ENCODE measurements around the gene TEX38. TPM values are rescaled to one million over a fixed set of nuclear protein-coding genes. Genes with fewer than 3 reads are reported as not detected.
"Not testable (repeated sequence)": the region's sequence is repeated elsewhere in the genome, so short reads cannot be mapped to it uniquely, and the experiment has no call there.

The TEX38 gene
- total and polyA plus RNA-seq, 4 experiments from 2014 or later, result 0.25 TPM; not detected in 3

DNA sequence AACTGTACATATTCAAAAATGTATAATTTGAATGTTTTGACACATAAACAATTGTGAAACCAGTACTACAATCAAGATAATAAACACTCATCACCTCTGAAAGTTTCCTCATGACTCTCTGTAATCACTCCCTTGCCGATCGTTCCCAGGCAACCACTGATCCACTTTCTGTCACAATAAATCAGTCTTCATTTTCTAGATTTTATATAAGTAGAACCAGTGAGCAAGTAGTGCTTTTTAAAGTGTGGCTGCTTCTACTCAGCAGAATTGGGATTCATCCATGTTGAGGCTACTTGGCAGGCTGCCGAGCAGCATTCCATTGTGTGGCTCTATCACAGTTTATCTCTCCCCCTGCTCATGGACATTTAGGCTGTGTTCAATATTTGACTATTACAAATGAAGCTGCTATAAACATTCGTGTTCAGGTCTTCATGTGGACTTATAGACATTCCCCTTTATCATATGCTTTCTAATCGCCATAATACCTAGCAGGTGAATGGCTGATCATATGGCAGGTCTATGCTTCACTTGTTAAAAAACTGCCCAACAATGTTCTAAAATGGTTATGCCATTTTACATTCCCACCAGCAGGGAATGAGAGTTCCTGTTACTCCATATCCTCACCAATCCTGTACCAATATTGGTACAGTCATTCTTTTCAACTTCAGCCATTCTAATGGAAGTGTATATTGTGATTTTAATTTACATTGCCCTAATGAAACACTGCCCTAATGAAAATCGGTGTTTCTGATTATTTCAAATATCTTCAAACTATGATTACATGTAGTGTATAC lies 20.5 kb downstream of the TEX38 start:
- Histone ChIP-seq H3K36me3 (ENCODE audit: insufficient read depth, low read length) (peaks cover 73% of the 10 kb centered on the region), H3K27ac (ENCODE audit: low read depth, low read length) (no peak overlapping the region), H3K27me3 (ENCODE audit: insufficient read depth, low read length) (no peaks in the 10 kb centered on the region), H3K9me3 (ENCODE audit: control insufficient read depth in 1 of 2, low read length in 2 of 2) (no peaks in the 10 kb centered on the region), H3K4me3 (ENCODE audit: low read length in 2 of 2) (no peak overlapping the region), H3K4me1 (ENCODE audit: insufficient read depth, low read length) (no peaks in the 10 kb centered on the region)
- Mint-ChIP-seq H3K27me3 (no peaks in the 10 kb centered on the region), H3K4me1 (peaks cover 0 to 6% (median 1%) of the 10 kb centered on the region in 4 donors), H3K4me3 (no peak overlapping the region), H3K9me3 (peaks cover 0 to 6% (median 0%) of the 10 kb centered on the region in 8 donors), H3K36me3 (peaks cover 52 to 86% of the 10 kb centered on the region in 2 donors), H3K27ac (peak overlapping the region in 2 of 7 donors; percentile 29 to 57)
- POLR2A ChIA-PET (ENCODE audit: partially characterized antibody), result no interaction called here
- intact Hi-C loops (cut with micrococcal nuclease), result no loop called here
- CTCF ChIA-PET (ENCODE audit: partially characterized antibody), result no interaction called here
- no peak for DNase-seq

DNA sequence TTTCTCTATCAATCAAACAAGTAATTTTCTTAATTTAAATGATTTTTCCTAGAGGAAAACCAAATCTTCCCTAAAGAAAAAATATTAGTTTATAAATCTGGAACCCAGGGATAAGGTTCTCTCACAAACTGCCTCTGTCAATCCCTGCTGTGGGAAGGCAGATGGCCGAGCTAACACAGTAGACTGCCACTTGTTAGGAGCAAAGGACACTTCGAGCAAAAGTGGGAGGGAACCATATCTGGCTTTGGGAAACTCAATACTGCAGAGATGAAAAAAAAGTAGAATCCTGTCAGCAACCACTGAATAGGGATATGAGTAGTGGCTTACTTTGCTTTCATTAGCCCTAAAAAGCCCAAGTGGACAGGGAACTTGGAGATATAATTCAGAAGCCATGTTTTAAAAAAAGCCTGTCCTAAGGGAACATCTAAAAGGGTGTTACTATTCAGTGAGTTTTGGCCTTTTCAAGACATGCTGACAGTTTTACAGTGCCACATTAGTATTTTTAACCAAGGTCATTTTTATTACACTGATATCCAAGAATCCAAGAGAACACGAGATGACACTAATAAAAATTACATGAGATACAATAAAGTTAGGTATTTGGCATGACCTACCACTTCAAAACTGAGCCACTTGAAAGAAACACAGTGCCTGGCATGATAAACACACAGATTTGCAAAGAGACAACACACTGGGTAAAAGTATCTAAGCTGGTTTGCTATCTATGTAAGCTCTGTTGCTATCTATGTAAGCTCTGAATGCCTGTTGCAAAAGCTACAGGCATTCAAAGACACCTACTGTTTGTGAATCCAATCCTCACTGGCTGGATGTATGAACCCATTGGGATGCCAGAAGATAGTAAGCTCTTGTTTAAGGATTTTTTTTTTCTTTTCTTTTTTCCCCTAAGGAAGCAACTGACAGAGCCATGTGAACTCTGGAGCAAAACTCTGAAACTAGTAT lies 21.4 kb downstream of the TEX38 start:
- Histone ChIP-seq H3K4me1 (ENCODE audit: insufficient read depth, low read length) (no peaks in the 10 kb centered on the region), H3K9me3 (ENCODE audit: control insufficient read depth in 1 of 2, low read length in 2 of 2) (no peaks in the 10 kb centered on the region), H3K4me3 (ENCODE audit: low read length in 2 of 2) (no peak overlapping the region), H3K27me3 (ENCODE audit: insufficient read depth, low read length) (no peaks in the 10 kb centered on the region), H3K27ac (ENCODE audit: low read depth, low read length) (no peak overlapping the region), H3K36me3 (ENCODE audit: insufficient read depth, low read length) (peaks cover 64% of the 10 kb centered on the region)
- POLR2A ChIA-PET (ENCODE audit: partially characterized antibody), result no interaction called here
- Mint-ChIP-seq H3K36me3 (peaks cover 50 to 86% of the 10 kb centered on the region in 2 donors), H3K27ac (peak overlapping the region in 5 of 7 donors; percentile 2 to 71 (median 12)), H3K4me1 (peaks cover 0 to 5% (median 2%) of the 10 kb centered on the region in 4 donors), H3K4me3 (no peak overlapping the region), H3K9me3 (peaks cover 0 to 6% (median 0%) of the 10 kb centered on the region in 8 donors), H3K27me3 (no peaks in the 10 kb centered on the region)
- CTCF ChIA-PET (ENCODE audit: partially characterized antibody), result no interaction called here
- DNase-seq, result no peak
- intact Hi-C loops (cut with micrococcal nuclease), result no loop called here

DNA sequence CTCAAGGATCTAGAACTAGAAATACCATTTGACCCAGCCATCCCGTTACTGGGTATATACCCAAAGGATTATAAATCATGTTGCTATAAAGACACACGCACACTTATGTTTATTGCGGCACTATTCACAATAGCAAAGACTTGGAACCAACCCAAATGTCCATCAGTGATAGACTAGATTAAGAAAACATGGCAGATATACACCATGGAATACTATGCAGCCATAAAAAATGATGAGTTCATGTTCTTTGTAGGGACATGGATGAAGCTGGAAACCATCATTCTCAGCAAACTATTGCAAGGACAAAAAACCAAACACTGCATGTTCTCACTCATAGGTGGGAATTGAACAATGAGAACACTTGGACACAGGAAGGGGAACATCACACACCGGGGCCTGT lies 23.0 kb downstream of the TEX38 start:
- H3K27ac Mint-ChIP-seq; H3K27me3 ChIP-seq (ENCODE audit: insufficient read depth, low read length); CTCF ChIA-PET (ENCODE audit: partially characterized antibody); H3K9me3 ChIP-seq (ENCODE audit: control insufficient read depth in 1 of 2, low read length in 2 of 2); H3K9me3 Mint-ChIP-seq; H3K27me3 Mint-ChIP-seq; intact Hi-C loops (cut with micrococcal nuclease); H3K4me3 Mint-ChIP-seq; H3K4me3 ChIP-seq (ENCODE audit: low read length in 2 of 2); POLR2A ChIA-PET (ENCODE audit: partially characterized antibody); H3K4me1 ChIP-seq (ENCODE audit: insufficient read depth, low read length); H3K27ac ChIP-seq (ENCODE audit: low read depth, low read length); DNase-seq: not testable (repeated sequence)
- peaks cover 12 to 13% (median 12%) of the 10 kb centered on the region in 4 donors for H3K4me1 Mint-ChIP-seq
- H3K36me3 Mint-ChIP-seq, result peaks cover 44 to 86% of the 10 kb centered on the region in 2 donors
- peaks cover 54% of the 10 kb centered on the region for H3K36me3 ChIP-seq (ENCODE audit: insufficient read depth, low read length)

DNA sequence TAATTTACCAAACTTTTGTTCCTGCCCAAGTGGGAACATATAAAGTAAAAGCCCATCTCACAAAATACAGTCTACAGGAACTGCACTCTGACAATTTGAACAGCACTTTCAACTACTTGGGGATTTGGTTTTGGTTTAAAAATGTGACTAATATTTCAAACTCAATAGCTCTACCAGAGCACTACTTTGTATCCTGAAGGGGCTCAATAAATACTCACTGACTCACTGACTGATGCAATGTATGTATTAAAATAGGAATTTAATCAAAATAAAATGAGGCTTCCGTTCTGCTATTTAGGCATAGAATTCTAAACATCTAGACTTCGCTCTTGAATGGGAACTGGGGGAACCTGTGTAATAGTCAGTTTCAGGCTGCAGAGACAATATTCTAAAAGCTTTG lies 25.4 kb downstream of the TEX38 start:
- no peak overlapping the region for H3K4me3 Mint-ChIP-seq
- H3K36me3 Mint-ChIP-seq, result peaks cover 34 to 84% of the 10 kb centered on the region in 2 donors

DNA sequence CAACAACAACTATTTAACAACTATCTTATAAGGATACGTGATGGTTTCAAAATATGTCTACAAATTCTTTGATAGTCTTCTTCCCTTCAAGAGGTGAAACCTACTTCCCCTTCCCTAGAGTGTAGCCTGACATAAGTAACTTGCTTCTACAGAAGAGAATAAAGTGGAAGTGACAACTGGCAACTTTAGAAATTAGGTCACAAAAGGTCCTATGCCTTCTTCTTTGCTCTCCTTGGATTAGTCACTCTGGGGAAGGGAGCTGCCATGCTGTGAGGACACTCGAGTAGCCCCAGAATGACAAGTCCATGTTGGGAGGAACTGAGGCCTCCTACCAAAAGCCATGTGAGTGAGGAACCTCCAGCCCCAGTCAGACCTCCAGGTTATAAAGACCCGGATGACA lies 28.0 kb downstream of the TEX38 start:
- peaks cover 0 to 6% (median 0%) of the 10 kb centered on the region in 8 donors for H3K9me3 Mint-ChIP-seq
- Histone ChIP-seq H3K9me3 (ENCODE audit: control insufficient read depth in 1 of 2, low read length in 2 of 2) (no peaks in the 10 kb centered on the region), H3K36me3 (ENCODE audit: insufficient read depth, low read length) (peaks cover 38% of the 10 kb centered on the region), H3K4me1 (ENCODE audit: insufficient read depth, low read length) (no peaks in the 10 kb centered on the region), H3K27ac (ENCODE audit: low read depth, low read length) (no peak overlapping the region), H3K4me3 (ENCODE audit: low read length in 2 of 2) (no peak overlapping the region), H3K27me3 (ENCODE audit: insufficient read depth, low read length) (no peaks in the 10 kb centered on the region)
- H3K27ac Mint-ChIP-seq, result peak overlapping the region in 3 of 7 donors; percentile 37 to 65 (median 53)
- no peaks in the 10 kb centered on the region for H3K27me3 Mint-ChIP-seq
- peaks cover 40 to 91% of the 10 kb centered on the region in 2 donors for H3K36me3 Mint-ChIP-seq
- no peak overlapping the region for H3K4me3 Mint-ChIP-seq
- peaks cover 33 to 53% (median 39%) of the 10 kb centered on the region in 4 donors for H3K4me1 Mint-ChIP-seq
- POLR2A ChIA-PET (ENCODE audit: partially characterized antibody), result no interaction called here
- CTCF ChIA-PET (ENCODE audit: partially characterized antibody), result no interaction called here
- no peak for DNase-seq
- intact Hi-C loops (cut with micrococcal nuclease), result no loop called here

More for the DNA sequence above, 25.4 kb downstream of the TEX38 start:
- H3K4me3 ChIP-seq (ENCODE audit: low read length in 2 of 2), result no peak overlapping the region
- H3K27me3 ChIP-seq (ENCODE audit: insufficient read depth, low read length), result no peaks in the 10 kb centered on the region
- no peaks in the 10 kb centered on the region for H3K27me3 Mint-ChIP-seq
- H3K36me3 ChIP-seq (ENCODE audit: insufficient read depth, low read length), result peaks cover 37% of the 10 kb centered on the region
- DNase-seq, result no peak
- peaks cover 23 to 34% (median 26%) of the 10 kb centered on the region in 4 donors for H3K4me1 Mint-ChIP-seq
- intact Hi-C loops (cut with micrococcal nuclease), result no loop called here
- H3K27ac Mint-ChIP-seq, result peak overlapping the region in 3 of 7 donors; percentile 47 to 81 (median 57)
- ChIA-PET CTCF (ENCODE audit: partially characterized antibody) (interaction anchor here (1.1 to 1.5 kb wide), 2 partner anchors 15 to 22 kb away, joined by 3 read pairs; no protein-coding TSS in a partner anchor), POLR2A (ENCODE audit: partially characterized antibody) (interaction anchor here (1.4 kb wide), 1 partner anchor 22 kb away, joined by 4 read pairs; no protein-coding TSS in a partner anchor)
- no peaks in the 10 kb centered on the region for H3K4me1 ChIP-seq (ENCODE audit: insufficient read depth, low read length)
- peaks cover 0 to 6% (median 0%) of the 10 kb centered on the region in 8 donors for H3K9me3 Mint-ChIP-seq
- H3K27ac ChIP-seq (ENCODE audit: low read depth, low read length), result no peak overlapping the region
- no peaks in the 10 kb centered on the region for H3K9me3 ChIP-seq (ENCODE audit: control insufficient read depth in 1 of 2, low read length in 2 of 2)

DNA sequence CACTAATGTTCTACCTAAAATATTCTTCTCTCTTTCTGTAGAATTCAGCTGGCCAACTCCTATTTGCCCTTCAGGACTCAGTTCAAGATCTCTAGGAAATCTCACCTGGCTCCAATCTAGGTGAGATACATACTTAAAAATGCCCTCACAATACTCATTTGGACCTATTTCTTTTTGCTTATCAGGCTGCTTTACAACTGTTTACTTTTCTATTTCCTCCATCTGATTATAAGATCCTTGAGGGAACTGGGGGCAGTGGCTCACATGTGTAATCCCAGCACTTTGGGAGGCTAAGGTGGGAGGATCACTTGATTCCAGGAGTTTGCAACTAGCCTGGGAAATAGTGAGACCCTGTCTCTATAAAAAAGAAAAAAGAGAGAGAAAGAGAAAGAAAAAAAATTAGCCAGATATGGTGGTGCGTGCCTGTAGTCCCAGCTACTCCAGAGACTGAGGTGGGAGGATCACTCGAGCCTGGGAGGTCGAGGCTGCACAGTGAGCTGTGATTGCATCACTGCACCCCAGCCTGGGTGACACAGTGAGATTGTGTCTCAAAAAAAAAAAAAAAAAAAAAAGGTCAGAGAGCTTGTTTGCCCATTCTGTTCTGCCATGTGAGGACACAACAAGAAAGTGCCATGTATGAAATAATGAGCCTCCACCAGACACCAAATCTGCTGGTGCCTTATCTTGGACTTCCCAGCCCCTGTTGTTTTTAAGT lies 32.4 kb downstream of the TEX38 start:
- intact Hi-C loops (cut with micrococcal nuclease), result no loop called here
- ChIA-PET CTCF (ENCODE audit: partially characterized antibody) (interaction anchor here (1.3 to 1.8 kb wide), 2 partner anchors 17 to 21 kb away, joined by 3 to 4 read pairs; no protein-coding TSS in a partner anchor), POLR2A (ENCODE audit: partially characterized antibody) (interaction anchor here (1.1 kb wide), 1 partner anchor 8 kb away, joined by 4 read pairs; no protein-coding TSS in a partner anchor)
- Mint-ChIP-seq H3K27ac (peak overlapping the region in 4 of 7 donors; percentile 18 to 78 (median 62)), H3K27me3 (no peaks in the 10 kb centered on the region), H3K4me3 (no peak overlapping the region), H3K36me3 (peaks cover 43 to 85% of the 10 kb centered on the region in 2 donors), H3K4me1 (peaks cover 29 to 68% (median 39%) of the 10 kb centered on the region in 4 donors), H3K9me3 (no peaks in the 10 kb centered on the region)
- H3K27me3 ChIP-seq (ENCODE audit: insufficient read depth, low read length), result no peaks in the 10 kb centered on the region
- no peak overlapping the region for H3K4me3 ChIP-seq (ENCODE audit: low read length in 2 of 2)
- DNase-seq, result no peak
- no peaks in the 10 kb centered on the region for H3K9me3 ChIP-seq (ENCODE audit: control insufficient read depth in 1 of 2, low read length in 2 of 2)
- H3K27ac ChIP-seq (ENCODE audit: low read depth, low read length), result no peak overlapping the region
- peaks cover 46% of the 10 kb centered on the region for H3K36me3 ChIP-seq (ENCODE audit: insufficient read depth, low read length)
- no peaks in the 10 kb centered on the region for H3K4me1 ChIP-seq (ENCODE audit: insufficient read depth, low read length)
